ENCODE data around the gene ZNF431. TPM values are rescaled to one million over a fixed set of nuclear protein-coding genes. Genes with fewer than 3 reads are reported as not detected.
"Not testable (repeated sequence)": the region's sequence is repeated elsewhere in the genome, so short reads cannot be mapped to it uniquely, and the experiment has no call there.

Gene ZNF431
- total and polyA plus RNA-seq, 2 donors (not counting 1 experiment from before 2014, with no cell fraction given): 19.8 to 40.7 TPM

- no peaks in the 10 kb centered on the region for H3K27me3 Mint-ChIP-seq
- DNase-seq (no peak), ATAC-seq (ENCODE audit: low read depth) (no peak)
- no peak overlapping the region for H3K4me3 Mint-ChIP-seq
- Histone ChIP-seq H3K79me2 (ENCODE audit: control insufficient read depth, insufficient read depth, low read length) (no peaks in the 10 kb centered on the region), H3K4me3 (ENCODE audit: control extremely low read depth in 1 of 5, extremely low read depth in 1 of 5, insufficient read depth in 1 of 5, low read depth in 2 of 5, low read length in 4 of 5) (no peak overlapping the region), H3K4me2 (replicated peaks; ENCODE audit: low read depth, low read length, poor library complexity, severe bottlenecking) (no peak overlapping the region), H3K9ac (ENCODE audit: low read length) (no peak overlapping the region), H3K9me3 (ENCODE audit: control extremely low read depth in 1 of 3, control insufficient read depth in 2 of 3, insufficient read depth in 1 of 3, low read length in 2 of 3) (peaks cover 0 to 11% (median 3%) of the 10 kb centered on the region in 3 donors), H3K27me3 (replicated peaks in 1 of 4; ENCODE audit: control extremely low read depth in 1 of 4, control insufficient read depth in 3 of 4, insufficient read depth in 4 of 4, low read length in 3 of 4) (no peaks in the 10 kb centered on the region), H3K27ac (ENCODE audit: low read length in 2 of 2) (no peak overlapping the region), H3K4me1 (ENCODE audit: control insufficient read depth in 2 of 2, insufficient read depth in 2 of 2, low read length in 2 of 2) (no peaks in the 10 kb centered on the region), H3K36me3 (replicated peaks in 1 of 2; ENCODE audit: control extremely low read depth in 1 of 2, control insufficient read depth in 1 of 2, extremely low read depth in 1 of 2, insufficient read depth in 2 of 2, low read length in 1 of 2) (no peaks in the 10 kb centered on the region), H2AFZ (ENCODE audit: insufficient read depth, low read depth, low read length, poor library complexity, severe bottlenecking) (no peak overlapping the region), H4K20me1 (ENCODE audit: control insufficient read depth, insufficient read depth, low read length, poor library complexity, severe bottlenecking) (no peaks in the 10 kb centered on the region)
- CTCF ChIA-PET: no interaction called here
- H3K27ac Mint-ChIP-seq: no peak overlapping the region
- H3K9me3 Mint-ChIP-seq (ENCODE audit: insufficient read depth): no peaks in the 10 kb centered on the region
- intact Hi-C loops (cut with micrococcal nuclease): no loop called here
- no peaks in the 10 kb centered on the region for H3K4me1 Mint-ChIP-seq
- POLR2A ChIA-PET: no interaction called here
- TF ChIP-seq CTCF (IDR thresholded peaks at IDR 0.05) (no peak), EZH2 (IDR thresholded peaks at IDR 0.05; ENCODE audit: borderline replicate concordance, insufficient read depth, low read depth, low read length, poor library complexity, severe bottlenecking) (no peak)
Observed at GRCh38 chr19:21221693-21222092, 79.9 kb downstream of the ZNF431 start.

GRCh38 chr19:21229938-21230337, 88.1 kb downstream of the ZNF431 start:
- H3K79me2 ChIP-seq (ENCODE audit: control insufficient read depth, insufficient read depth, low read length); H3K4me2 ChIP-seq (replicated peaks; ENCODE audit: low read depth, low read length, poor library complexity, severe bottlenecking); H3K4me3 Mint-ChIP-seq; intact Hi-C loops (cut with micrococcal nuclease); DNase-seq; H3K4me1 ChIP-seq (ENCODE audit: control insufficient read depth in 2 of 2, insufficient read depth in 2 of 2, low read length in 2 of 2); ATAC-seq (ENCODE audit: low read depth); H4K20me1 ChIP-seq (ENCODE audit: control insufficient read depth, insufficient read depth, low read length, poor library complexity, severe bottlenecking); H2AFZ ChIP-seq (ENCODE audit: insufficient read depth, low read depth, low read length, poor library complexity, severe bottlenecking); POLR2A ChIA-PET; H3K27me3 ChIP-seq (replicated peaks in 1 of 4; ENCODE audit: control extremely low read depth in 1 of 4, control insufficient read depth in 3 of 4, insufficient read depth in 4 of 4, low read length in 3 of 4); H3K27ac ChIP-seq (ENCODE audit: low read length in 2 of 2); H3K4me1 Mint-ChIP-seq; H3K9ac ChIP-seq (ENCODE audit: low read length); H3K27ac Mint-ChIP-seq; CTCF ChIA-PET; H3K27me3 Mint-ChIP-seq; H3K36me3 ChIP-seq (replicated peaks in 1 of 2; ENCODE audit: control extremely low read depth in 1 of 2, control insufficient read depth in 1 of 2, extremely low read depth in 1 of 2, insufficient read depth in 2 of 2, low read length in 1 of 2); H3K4me3 ChIP-seq (ENCODE audit: control extremely low read depth in 1 of 5, extremely low read depth in 1 of 5, insufficient read depth in 1 of 5, low read depth in 2 of 5, low read length in 4 of 5): not testable (repeated sequence)
- H3K9me3 Mint-ChIP-seq (ENCODE audit: insufficient read depth): peaks cover 15% of the 10 kb centered on the region
- no CpG with 5 or more reads among the region's 3 CpGs for WGBS (ENCODE audit: insufficient coverage)
- peaks cover 3 to 21% (median 11%) of the 10 kb centered on the region in 3 donors for H3K9me3 ChIP-seq (ENCODE audit: control extremely low read depth in 1 of 3, control insufficient read depth in 2 of 3, insufficient read depth in 1 of 3, low read length in 2 of 3)
